Measurements from ENCODE around the gene COA8.

GRCh38 chr14:103552846-103553210 lies 9.9 kb upstream of the COA8 start:
- no peak for TF ChIP-seq RAD51 (IDR thresholded peaks at IDR 0.05)
- TF ChIP-seq RCOR1 (conservative IDR thresholded peaks at IDR 0.05; ENCODE audit: low read depth, low read length), result no peak
- TF ChIP-seq GABPA (IDR thresholded peaks at IDR 0.05; ENCODE audit: low read depth), result no peak
- TF ChIP-seq SMC3 (IDR thresholded peaks at IDR 0.05; ENCODE audit: borderline replicate concordance, low read length), result no peak
- TF ChIP-seq SKIL (IDR thresholded peaks at IDR 0.05; ENCODE audit: low read depth, poor library complexity, severe bottlenecking), result no peak
- TF ChIP-seq SP1 (IDR thresholded peaks at IDR 0.05; ENCODE audit: low read depth, low read length), result no peak
- TF ChIP-seq IRF5 (IDR thresholded peaks at IDR 0.05; ENCODE audit: borderline replicate concordance), result no peak
- no peak for TF ChIP-seq FOS (IDR thresholded peaks at IDR 0.05; ENCODE audit: borderline replicate concordance, extremely low read depth, insufficient read length)
- TF ChIP-seq CTCF (IDR thresholded peaks at IDR 0.05 in 2 of 3, conservative IDR thresholded peaks at IDR 0.05 in 1 of 3; ENCODE audit: control insufficient read depth in 2 of 3, extremely low read depth in 1 of 3, insufficient read depth in 1 of 3, low read depth in 3 of 3, low read length in 3 of 3), result no peak
- TF ChIP-seq POLR2AphosphoS5 (IDR thresholded peaks at IDR 0.05; ENCODE audit: low read length), result no peak
- TF ChIP-seq STAT1 (conservative IDR thresholded peaks at IDR 0.05), result no peak
